Measurements from ENCODE around the gene ZNF839. TPM values are rescaled to one million over a fixed set of nuclear protein-coding genes. Genes with fewer than 3 reads are reported as not detected.
"Not testable (repeated sequence)": the region's sequence is repeated elsewhere in the genome, so short reads cannot be mapped to it uniquely, and the experiment has no call there.

ZNF839 gene
- total RNA-seq, 2 experiments from 2014 or later, result 10.2 to 10.6 TPM

DNA sequence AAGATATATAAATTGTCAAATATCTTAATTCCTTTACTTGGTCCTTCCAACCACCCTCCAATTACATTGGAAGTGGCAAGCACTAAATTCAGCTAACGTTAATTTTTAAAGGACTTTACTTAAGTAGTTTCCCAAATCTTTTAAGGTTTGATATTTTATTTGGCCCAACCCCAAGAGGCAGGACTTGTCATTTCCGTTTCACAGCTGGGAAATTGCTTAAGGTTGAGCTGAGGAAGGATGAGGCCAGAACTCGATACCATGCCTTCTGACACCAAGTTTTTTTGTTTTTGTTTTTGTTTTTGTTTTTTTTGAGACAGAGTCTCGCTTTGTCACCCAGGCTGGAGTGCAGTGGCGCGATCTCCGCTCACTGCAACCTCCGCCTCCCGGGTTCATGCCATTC is 32.0 kb downstream of the ZNF839 start:
- CTCF ChIA-PET, result interaction anchor here (1.1 kb wide), 1 partner anchor 321 kb away, joined by 4 read pairs; no protein-coding TSS in a partner anchor
- H3K4me1 Mint-ChIP-seq (ENCODE audit: low read depth); DNase-seq; H3K27me3 Mint-ChIP-seq (ENCODE audit: low read depth); intact Hi-C loops (cut with micrococcal nuclease); H3K9me3 Mint-ChIP-seq; H3K27ac Mint-ChIP-seq; H3K4me3 Mint-ChIP-seq: not testable (repeated sequence)
- peaks cover 35% of the 10 kb centered on the region for H3K36me3 Mint-ChIP-seq (ENCODE audit: low read depth)

DNA sequence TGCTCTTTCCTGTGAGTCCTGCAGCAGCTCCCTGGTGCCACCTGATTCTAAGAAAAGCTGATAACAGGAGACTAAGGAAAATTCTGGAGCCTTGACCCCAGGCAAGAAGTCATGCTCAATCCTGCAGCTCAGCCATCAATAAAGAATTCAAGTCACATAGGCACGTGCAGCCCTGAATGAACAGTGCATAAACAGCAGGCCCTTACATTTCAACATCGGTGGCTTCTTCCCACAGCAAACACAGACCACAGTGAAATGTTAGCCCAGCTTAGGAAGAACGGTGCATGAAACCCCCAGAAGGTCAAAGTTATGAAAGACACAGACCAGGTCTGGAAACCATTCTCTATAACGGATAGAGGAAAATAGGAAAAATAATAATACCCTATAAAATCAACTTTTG is 32.7 kb downstream of the ZNF839 start:
- Mint-ChIP-seq H3K4me3 (no peak overlapping the region), H3K27ac (no peak overlapping the region), H3K36me3 (ENCODE audit: low read depth) (peaks cover 36% of the 10 kb centered on the region), H3K4me1 (ENCODE audit: low read depth) (peaks cover 2% of the 10 kb centered on the region), H3K9me3 (no peaks in the 10 kb centered on the region), H3K27me3 (ENCODE audit: low read depth) (no peaks in the 10 kb centered on the region)
- intact Hi-C loops (cut with micrococcal nuclease), result no loop called here
- DNase-seq, result no peak
- CTCF ChIA-PET, result interaction anchor here (1.1 kb wide), 1 partner anchor 322 kb away, joined by 4 read pairs; no protein-coding TSS in a partner anchor

GRCh38 chr14:102353126-102353619 is 33.6 kb downstream of the ZNF839 start:
- Mint-ChIP-seq H3K9me3 (no peaks in the 10 kb centered on the region), H3K27me3 (ENCODE audit: low read depth) (no peaks in the 10 kb centered on the region), H3K4me3 (no peak overlapping the region), H3K4me1 (ENCODE audit: low read depth) (peaks cover 4% of the 10 kb centered on the region), H3K36me3 (ENCODE audit: low read depth) (peaks cover 33% of the 10 kb centered on the region), H3K27ac (no peak overlapping the region)
- intact Hi-C loops (cut with micrococcal nuclease), result no loop called here
- CTCF ChIA-PET, result no interaction called here
- no peak for DNase-seq

DNA sequence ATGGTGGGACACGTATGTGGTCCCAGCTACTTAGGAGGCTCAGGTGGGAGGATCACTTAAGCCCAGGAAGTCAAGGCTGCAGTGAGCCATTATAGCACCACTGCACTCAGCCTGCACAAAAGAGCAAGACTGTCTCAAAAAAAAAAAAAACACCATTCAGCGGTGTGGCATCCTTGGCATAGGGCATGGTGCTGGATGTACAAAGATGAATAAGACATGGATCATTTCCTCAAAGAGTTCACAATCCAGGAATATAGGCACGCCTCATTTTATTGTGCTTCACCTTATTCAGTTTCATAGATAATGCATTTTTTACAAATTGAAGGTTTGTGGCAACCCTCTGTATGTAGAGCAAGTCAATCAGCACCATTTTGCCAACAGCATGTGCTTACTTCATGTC is 36.7 kb downstream of the ZNF839 start:
- no peaks in the 10 kb centered on the region for H3K27me3 Mint-ChIP-seq (ENCODE audit: low read depth)

GRCh38 chr14:102359341-102359740 is 39.8 kb downstream of the ZNF839 start:
- Mint-ChIP-seq H3K4me3 (no peak overlapping the region), H3K36me3 (ENCODE audit: low read depth) (peaks cover 20% of the 10 kb centered on the region), H3K4me1 (ENCODE audit: low read depth) (peaks cover 22% of the 10 kb centered on the region), H3K9me3 (no peaks in the 10 kb centered on the region), H3K27me3 (ENCODE audit: low read depth) (no peaks in the 10 kb centered on the region), H3K27ac (no peak overlapping the region)
- DNase-seq, result no peak
- intact Hi-C loops (cut with micrococcal nuclease), result no loop called here
- CTCF ChIA-PET, result interaction anchor here (1.5 kb wide), 1 partner anchor 157 kb away, joined by 3 read pairs; no protein-coding TSS in a partner anchor

More for the DNA sequence above, 36.7 kb downstream of the ZNF839 start:
- Mint-ChIP-seq H3K4me1 (ENCODE audit: low read depth) (peaks cover 17% of the 10 kb centered on the region), H3K27ac (no peak overlapping the region), H3K4me3 (no peak overlapping the region), H3K9me3 (no peaks in the 10 kb centered on the region), H3K36me3 (ENCODE audit: low read depth) (peaks cover 28% of the 10 kb centered on the region)
- CTCF ChIA-PET, result interaction anchor here (0.6 kb wide), 1 partner anchor 398 kb away, joined by 3 read pairs; no protein-coding TSS in a partner anchor
- intact Hi-C loops (cut with micrococcal nuclease), result no loop called here
- no peak for DNase-seq

DNA sequence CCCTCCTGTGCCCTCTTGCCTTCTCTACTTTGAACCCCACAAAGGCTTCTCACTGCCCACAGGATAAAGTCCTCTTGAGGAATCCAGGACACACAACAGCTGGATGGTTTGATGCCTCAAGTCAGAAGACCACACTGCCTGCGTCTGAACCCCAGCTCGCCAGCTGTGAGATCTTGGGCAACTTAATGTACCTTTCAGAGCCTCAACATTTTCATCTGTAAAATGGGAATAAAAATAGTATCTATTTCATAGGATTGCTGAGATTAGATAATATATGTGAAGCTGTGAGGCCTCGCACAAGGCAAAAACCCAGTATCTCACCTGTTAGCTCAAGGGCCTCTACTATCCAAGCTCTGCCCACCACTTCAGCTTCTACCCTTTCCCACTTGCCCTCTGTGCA is 40.8 kb downstream of the ZNF839 start:
- no peak overlapping the region for H3K4me3 Mint-ChIP-seq
- DNase-seq, result no peak
- H3K4me1 Mint-ChIP-seq (ENCODE audit: low read depth), result peaks cover 22% of the 10 kb centered on the region
- CTCF ChIA-PET, result interaction anchor here (0.6 to 1.5 kb wide), 2 partner anchors 31 to 156 kb away, joined by 3 read pairs; no protein-coding TSS in a partner anchor
- no peak overlapping the region for H3K27ac Mint-ChIP-seq
- intact Hi-C loops (cut with micrococcal nuclease), result loop anchor here (5.0 kb wide), 2 partner anchors 178 to 447 kb away; no protein-coding TSS in a partner anchor
- no peaks in the 10 kb centered on the region for H3K27me3 Mint-ChIP-seq (ENCODE audit: low read depth)
- peaks cover 16% of the 10 kb centered on the region for H3K36me3 Mint-ChIP-seq (ENCODE audit: low read depth)
- H3K9me3 Mint-ChIP-seq, result no peaks in the 10 kb centered on the region

DNA sequence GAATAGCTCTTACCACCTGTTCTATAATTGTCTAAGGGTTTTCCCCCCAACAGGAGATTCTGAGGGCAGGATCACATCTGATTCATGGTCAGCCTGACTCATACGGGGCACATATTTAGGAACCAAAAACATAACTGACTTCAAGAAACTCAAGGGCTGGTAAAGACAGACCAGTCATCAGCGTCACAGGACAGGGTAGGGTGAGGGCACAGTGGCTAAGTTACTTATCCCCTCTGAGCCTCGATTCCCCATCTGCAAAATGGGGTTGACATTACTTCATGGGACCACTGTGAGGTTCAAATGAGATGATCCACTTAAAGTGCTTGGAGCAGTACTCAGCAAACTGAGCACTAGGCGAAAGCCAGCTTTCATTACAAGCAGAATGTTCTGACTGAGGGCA is 42.5 kb downstream of the ZNF839 start:
- Mint-ChIP-seq H3K4me1 (ENCODE audit: low read depth) (peaks cover 26% of the 10 kb centered on the region), H3K4me3 (no peak overlapping the region), H3K27me3 (ENCODE audit: low read depth) (no peaks in the 10 kb centered on the region), H3K27ac (peak overlapping the region; percentile 94), H3K36me3 (ENCODE audit: low read depth) (peaks cover 9% of the 10 kb centered on the region), H3K9me3 (no peaks in the 10 kb centered on the region)
- DNase-seq, result peak; percentile 79
- intact Hi-C loops (cut with micrococcal nuclease), result loop anchor here (1.0 to 5.0 kb wide), 7 partner anchors 43 to 445 kb away; partner anchors contain the start of genes ANKRD9, HSP90AA1, RCOR1 and WDR20
- CTCF ChIA-PET, result interaction anchor here (0.5 to 1.2 kb wide), 4 partner anchors 28 to 74 kb away, joined by 3 to 4 read pairs (median 4); partner anchors contain the start of gene ZNF839

DNA sequence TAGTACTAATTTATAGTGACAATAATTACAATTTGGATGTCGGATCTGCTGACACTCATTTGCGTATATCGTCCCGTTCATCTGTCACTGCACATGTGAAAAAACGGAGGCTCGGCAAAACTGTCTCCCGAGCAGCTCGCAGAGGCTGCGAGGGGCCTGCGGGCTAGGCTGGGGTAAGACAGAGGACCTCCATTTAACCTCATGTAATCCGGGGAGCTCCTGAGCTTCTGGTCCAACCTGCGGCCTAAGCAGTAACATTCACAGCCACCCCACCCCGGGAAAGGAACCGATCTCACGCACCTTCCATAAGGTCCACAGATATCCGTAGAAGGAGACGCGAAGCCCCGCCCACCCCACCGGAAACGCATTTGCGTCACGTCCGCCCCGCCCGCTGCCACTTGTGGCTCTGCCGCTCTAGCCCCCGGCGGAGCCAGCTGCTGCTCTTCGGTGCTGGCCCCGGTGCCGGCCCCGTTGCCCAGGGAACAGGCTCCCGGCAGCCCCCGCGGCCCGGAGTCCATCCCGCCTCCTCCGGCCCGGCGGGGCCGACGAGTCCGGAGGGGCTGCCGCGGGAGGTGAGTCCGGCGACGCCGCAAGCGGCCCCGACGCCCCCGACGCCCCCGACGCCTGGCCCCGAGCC is 43.1 kb downstream of the ZNF839 start, which contains the start of the genes CINP and TECPR2:
CINP (minus strand) TSS at position 346 of the 637 bp plus-strand sequence; CDS start at position 307, 39 bp downstream.
TECPR2 (plus strand) TSS at position 397 of the 637 bp plus-strand sequence. CDS start 13,781 bp downstream, outside the sequence.
- CTCF ChIA-PET, result interaction anchor here (1.0 to 1.7 kb wide), 3 partner anchors 45 to 153 kb away, joined by 3 to 4 read pairs (median 4); no protein-coding TSS in a partner anchor
- Mint-ChIP-seq H3K27me3 (ENCODE audit: low read depth) (no peaks in the 10 kb centered on the region), H3K4me1 (ENCODE audit: low read depth) (peaks cover 30% of the 10 kb centered on the region), H3K36me3 (ENCODE audit: low read depth) (peaks cover 6% of the 10 kb centered on the region), H3K4me3 (no peak within 1 kb of the TSS), H3K27ac (peak within 1 kb of the TSS; percentile 94), H3K9me3 (no peaks in the 10 kb centered on the region)
- peak; percentile 99 for DNase-seq
- intact Hi-C loops (cut with micrococcal nuclease), result loop anchor here (1.0 to 5.0 kb wide), 7 partner anchors 43 to 445 kb away; partner anchors contain the start of genes ANKRD9, HSP90AA1, RCOR1 and WDR20

- no peaks in the 10 kb centered on the region for H3K27me3 Mint-ChIP-seq (ENCODE audit: low read depth)
- peaks cover 35% of the 10 kb centered on the region for H3K4me1 Mint-ChIP-seq (ENCODE audit: low read depth)
- no peaks in the 10 kb centered on the region for H3K9me3 Mint-ChIP-seq
- peak; percentile 50 for DNase-seq
- CTCF ChIA-PET, result interaction anchor here (1.7 kb wide), 1 partner anchor 153 kb away, joined by 4 read pairs; no protein-coding TSS in a partner anchor
- intact Hi-C loops (cut with micrococcal nuclease), result loop anchor here (2.0 to 5.0 kb wide), 4 partner anchors 145 to 444 kb away; partner anchors contain the start of genes ANKRD9 and WDR20
- H3K27ac Mint-ChIP-seq, result peak overlapping the region; percentile 43
- no peak overlapping the region for H3K4me3 Mint-ChIP-seq
- H3K36me3 Mint-ChIP-seq (ENCODE audit: low read depth), result peaks cover 6% of the 10 kb centered on the region
Measured at GRCh38 chr14:102363182-102363943, 43.8 kb downstream of the ZNF839 start.

GRCh38 chr14:102370305-102370809 is 50.8 kb downstream of the ZNF839 start:
- H3K9me3 Mint-ChIP-seq, result no peaks in the 10 kb centered on the region
- intact Hi-C loops (cut with micrococcal nuclease), result no loop called here
- peaks cover 44% of the 10 kb centered on the region for H3K4me1 Mint-ChIP-seq (ENCODE audit: low read depth)
- no peak for DNase-seq
- peaks cover 3% of the 10 kb centered on the region for H3K36me3 Mint-ChIP-seq (ENCODE audit: low read depth)
- H3K4me3 Mint-ChIP-seq, result no peak overlapping the region
- no peak overlapping the region for H3K27ac Mint-ChIP-seq
- H3K27me3 Mint-ChIP-seq (ENCODE audit: low read depth), result no peaks in the 10 kb centered on the region
- CTCF ChIA-PET, result interaction anchor here (0.7 kb wide), 1 partner anchor 1149 kb away, joined by 3 read pairs; no protein-coding TSS in a partner anchor

- H3K9me3 Mint-ChIP-seq, result no peaks in the 10 kb centered on the region
- DNase-seq, result no peak
- CTCF ChIA-PET, result no interaction called here
Measured at GRCh38 chr14:102371361-102371760, 51.8 kb downstream of the ZNF839 start.

More at GRCh38 chr14:102371361-102371760, 51.8 kb downstream of the ZNF839 start:
- H3K36me3 Mint-ChIP-seq (ENCODE audit: low read depth), result peaks cover 3% of the 10 kb centered on the region
- intact Hi-C loops (cut with micrococcal nuclease), result no loop called here
- H3K4me3 Mint-ChIP-seq, result no peak overlapping the region
- H3K27ac Mint-ChIP-seq, result no peak overlapping the region
- peaks cover 48% of the 10 kb centered on the region for H3K4me1 Mint-ChIP-seq (ENCODE audit: low read depth)
- no peaks in the 10 kb centered on the region for H3K27me3 Mint-ChIP-seq (ENCODE audit: low read depth)

Data from activated naive CD4-positive, alpha-beta T cell treated with anti-CD3 and anti-CD28 coated beads for 36 hours (primary cell).